HG03571 (cell line): ENCODE results near the gene FGF6.
"Not testable (repeated sequence)": the region's sequence is repeated elsewhere in the genome, so short reads cannot be mapped to it uniquely, and the experiment has no call there.

ENCODE experiments used
- ATAC-seq: cut with Tn5 transposase; IDR thresholded peaks from one replicate; pipeline ENCODE4 v1.9.1; 2021; ENCODE audit not compliant: unreplicated experiment

Gene FGF6

GRCh38 chr12:4421590-4422031, 24.0 kb downstream of the FGF6 start:
- no peak for ATAC-seq

GRCh38 chr12:4420138-4420670, 25.4 kb downstream of the FGF6 start:
- no peak for ATAC-seq

- ATAC-seq: no peak
Measured at GRCh38 chr12:4418913-4419312, 26.7 kb downstream of the FGF6 start.

GRCh38 chr12:4417936-4418335, 27.7 kb downstream of the FGF6 start:
- ATAC-seq: no peak

- ATAC-seq: no peak
Measured at GRCh38 chr12:4417455-4417854, 28.2 kb downstream of the FGF6 start.

GRCh38 chr12:4416276-4416675, 29.3 kb downstream of the FGF6 start:
- no peak for ATAC-seq

- ATAC-seq: no peak
Measured at GRCh38 chr12:4412465-4412864, 33.1 kb downstream of the FGF6 start.

- ATAC-seq: no peak
Measured at GRCh38 chr12:4412056-4412455, 33.6 kb downstream of the FGF6 start.

GRCh38 chr12:4407136-4407535, 38.5 kb downstream of the FGF6 start:
- no peak for ATAC-seq

GRCh38 chr12:4404877-4405637, 40.6 kb downstream of the FGF6 start:
- not testable (repeated sequence) for ATAC-seq

GRCh38 chr12:4402996-4403395, 42.6 kb downstream of the FGF6 start:
- no peak for ATAC-seq

- no peak for ATAC-seq
Measured at GRCh38 chr12:4401117-4401516, 44.5 kb downstream of the FGF6 start.

GRCh38 chr12:4395818-4396217, 49.8 kb downstream of the FGF6 start:
- no peak for ATAC-seq

- no peak for ATAC-seq
Measured at GRCh38 chr12:4393211-4393610, 52.4 kb downstream of the FGF6 start.

GRCh38 chr12:4392223-4392742, 53.3 kb downstream of the FGF6 start:
- ATAC-seq: no peak

GRCh38 chr12:4388662-4389061, 57.0 kb downstream of the FGF6 start:
- ATAC-seq: no peak

GRCh38 chr12:4388032-4388431, 57.6 kb downstream of the FGF6 start:
- ATAC-seq: no peak

- ATAC-seq: no peak
Measured at GRCh38 chr12:4387607-4388006, 58.0 kb downstream of the FGF6 start.

- no peak for ATAC-seq
Measured at GRCh38 chr12:4386801-4387200, 58.8 kb downstream of the FGF6 start.
